HL-60 (cell line): ENCODE data around the gene BOLA3.

ENCODE experiments used
- POLR2AphosphoS5 ChIP-seq: IDR thresholded peaks from 2 replicates; pipeline ENCODE4 v1.6.1; 2012; ENCODE audit warnings: low read depth
- TF ChIP-seq, protein P1 (sequence below): IDR thresholded peaks from one replicate; pipeline ENCODE4 v1.5.1; 2011; ENCODE audit warnings: low read length, control low read depth, inconsistent platforms; ENCODE audit not compliant: insufficient read depth
- TF ChIP-seq, protein P2 (sequence below): IDR thresholded peaks from 2 replicates; pipeline ENCODE4 v1.6.1; 2012; ENCODE audit warnings: low read depth; ENCODE audit not compliant: insufficient replicate concordance

DNA sequence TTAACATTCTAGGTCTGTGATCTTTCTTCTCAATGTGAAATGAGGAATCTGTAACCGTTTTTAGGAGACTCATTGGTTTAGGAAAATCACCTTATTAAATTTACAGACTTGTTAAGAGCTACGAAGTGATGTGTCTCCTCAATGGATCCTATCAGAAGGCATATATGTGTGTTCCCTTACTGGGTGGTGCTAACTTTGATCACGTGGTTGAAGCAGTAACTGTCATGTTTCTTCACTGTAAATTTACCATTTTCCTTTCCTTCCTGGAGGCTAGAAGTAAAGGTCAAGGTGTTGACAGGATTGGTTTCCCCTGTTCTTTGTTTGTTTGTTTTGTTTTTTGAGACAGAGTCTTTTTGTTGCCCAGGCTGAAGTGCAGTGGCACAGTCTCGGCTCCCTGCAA lies 49.3 kb upstream of the BOLA3 start:
- TF ChIP-seq, protein P1, sequence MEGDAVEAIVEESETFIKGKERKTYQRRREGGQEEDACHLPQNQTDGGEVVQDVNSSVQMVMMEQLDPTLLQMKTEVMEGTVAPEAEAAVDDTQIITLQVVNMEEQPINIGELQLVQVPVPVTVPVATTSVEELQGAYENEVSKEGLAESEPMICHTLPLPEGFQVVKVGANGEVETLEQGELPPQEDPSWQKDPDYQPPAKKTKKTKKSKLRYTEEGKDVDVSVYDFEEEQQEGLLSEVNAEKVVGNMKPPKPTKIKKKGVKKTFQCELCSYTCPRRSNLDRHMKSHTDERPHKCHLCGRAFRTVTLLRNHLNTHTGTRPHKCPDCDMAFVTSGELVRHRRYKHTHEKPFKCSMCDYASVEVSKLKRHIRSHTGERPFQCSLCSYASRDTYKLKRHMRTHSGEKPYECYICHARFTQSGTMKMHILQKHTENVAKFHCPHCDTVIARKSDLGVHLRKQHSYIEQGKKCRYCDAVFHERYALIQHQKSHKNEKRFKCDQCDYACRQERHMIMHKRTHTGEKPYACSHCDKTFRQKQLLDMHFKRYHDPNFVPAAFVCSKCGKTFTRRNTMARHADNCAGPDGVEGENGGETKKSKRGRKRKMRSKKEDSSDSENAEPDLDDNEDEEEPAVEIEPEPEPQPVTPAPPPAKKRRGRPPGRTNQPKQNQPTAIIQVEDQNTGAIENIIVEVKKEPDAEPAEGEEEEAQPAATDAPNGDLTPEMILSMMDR: no peak
- TF ChIP-seq, protein P2, sequence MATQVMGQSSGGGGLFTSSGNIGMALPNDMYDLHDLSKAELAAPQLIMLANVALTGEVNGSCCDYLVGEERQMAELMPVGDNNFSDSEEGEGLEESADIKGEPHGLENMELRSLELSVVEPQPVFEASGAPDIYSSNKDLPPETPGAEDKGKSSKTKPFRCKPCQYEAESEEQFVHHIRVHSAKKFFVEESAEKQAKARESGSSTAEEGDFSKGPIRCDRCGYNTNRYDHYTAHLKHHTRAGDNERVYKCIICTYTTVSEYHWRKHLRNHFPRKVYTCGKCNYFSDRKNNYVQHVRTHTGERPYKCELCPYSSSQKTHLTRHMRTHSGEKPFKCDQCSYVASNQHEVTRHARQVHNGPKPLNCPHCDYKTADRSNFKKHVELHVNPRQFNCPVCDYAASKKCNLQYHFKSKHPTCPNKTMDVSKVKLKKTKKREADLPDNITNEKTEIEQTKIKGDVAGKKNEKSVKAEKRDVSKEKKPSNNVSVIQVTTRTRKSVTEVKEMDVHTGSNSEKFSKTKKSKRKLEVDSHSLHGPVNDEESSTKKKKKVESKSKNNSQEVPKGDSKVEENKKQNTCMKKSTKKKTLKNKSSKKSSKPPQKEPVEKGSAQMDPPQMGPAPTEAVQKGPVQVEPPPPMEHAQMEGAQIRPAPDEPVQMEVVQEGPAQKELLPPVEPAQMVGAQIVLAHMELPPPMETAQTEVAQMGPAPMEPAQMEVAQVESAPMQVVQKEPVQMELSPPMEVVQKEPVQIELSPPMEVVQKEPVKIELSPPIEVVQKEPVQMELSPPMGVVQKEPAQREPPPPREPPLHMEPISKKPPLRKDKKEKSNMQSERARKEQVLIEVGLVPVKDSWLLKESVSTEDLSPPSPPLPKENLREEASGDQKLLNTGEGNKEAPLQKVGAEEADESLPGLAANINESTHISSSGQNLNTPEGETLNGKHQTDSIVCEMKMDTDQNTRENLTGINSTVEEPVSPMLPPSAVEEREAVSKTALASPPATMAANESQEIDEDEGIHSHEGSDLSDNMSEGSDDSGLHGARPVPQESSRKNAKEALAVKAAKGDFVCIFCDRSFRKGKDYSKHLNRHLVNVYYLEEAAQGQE: no peak
- TF ChIP-seq POLR2AphosphoS5: no peak
